T-helper 1 cell treated with Interleukin-12 subunit alpha and Interleukin-12 subunit beta and Interleukin-4 antibody, amounts not matched to agents 30 μg/mL and 1 μg/mL, for 36 hours (primary cell): ENCODE data around the gene RETREG2.
A peak's percentile ranks its signal among the peaks of the same experiment; 100 is the strongest.

Experiments
- H3K27ac Mint-ChIP-seq: one replicate; pipeline ENCODE4 v1.8.0; 2021; ENCODE audit warnings: mild to moderate bottlenecking, mixed read lengths
- H3K27me3 Mint-ChIP-seq: one replicate; pipeline ENCODE4 v1.8.0; 2021; ENCODE audit warnings: low read depth, mixed read lengths
- H3K36me3 Mint-ChIP-seq: one replicate; pipeline ENCODE4 v1.8.0; 2021; ENCODE audit warnings: low read depth, mixed read lengths
- H3K4me1 Mint-ChIP-seq: one replicate; pipeline ENCODE4 v1.8.0; 2021; ENCODE audit warnings: low read depth, mixed read lengths
- H3K4me3 Mint-ChIP-seq: one replicate; pipeline ENCODE4 v1.8.0; 2021; ENCODE audit warnings: mild to moderate bottlenecking, moderate library complexity, mixed read lengths
- H3K9me3 Mint-ChIP-seq: one replicate; pipeline ENCODE4 v1.8.0; 2021; ENCODE audit warnings: mixed read lengths

Gene RETREG2

DNA sequence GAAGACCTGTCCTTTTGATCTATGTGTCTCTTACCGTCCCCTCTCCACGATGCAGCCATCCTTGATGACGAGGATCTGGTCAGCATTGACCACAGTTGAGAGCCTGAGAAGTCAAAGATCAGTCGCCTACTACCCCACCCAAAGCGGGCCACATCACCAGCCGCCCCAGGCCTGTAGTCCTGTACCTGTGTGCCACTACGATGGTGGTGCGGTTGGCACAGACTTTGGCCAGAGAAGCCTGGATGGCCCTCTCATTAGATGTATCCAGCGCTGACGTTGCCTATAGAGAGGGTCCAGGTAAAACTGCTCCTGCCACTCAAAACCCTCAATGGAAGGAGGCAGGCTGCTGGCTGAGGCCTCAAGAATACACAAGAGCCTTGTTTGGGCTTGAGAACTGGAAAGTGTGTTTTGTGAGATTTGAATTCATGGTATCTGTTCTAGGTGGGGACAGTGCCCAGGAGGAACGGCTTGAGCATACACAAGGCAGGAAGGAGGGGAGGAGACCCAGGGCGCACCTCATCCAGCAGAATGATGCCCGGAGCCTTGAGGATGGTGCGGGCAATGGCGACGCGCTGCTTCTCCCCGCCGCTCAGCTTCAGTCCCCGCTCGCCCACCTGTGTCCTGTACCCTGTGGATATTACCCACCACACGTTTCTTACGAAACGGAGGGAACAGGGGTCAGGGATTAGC is 32.3 kb downstream of the RETREG2 start:
- peaks cover 31% of the 10 kb centered on the region for H3K36me3 Mint-ChIP-seq
- peak overlapping the region; percentile 88 for H3K27ac Mint-ChIP-seq
- no peaks in the 10 kb centered on the region for H3K27me3 Mint-ChIP-seq
- no peaks in the 10 kb centered on the region for H3K9me3 Mint-ChIP-seq
- no peak overlapping the region for H3K4me3 Mint-ChIP-seq
- H3K4me1 Mint-ChIP-seq: peaks cover 43% of the 10 kb centered on the region

DNA sequence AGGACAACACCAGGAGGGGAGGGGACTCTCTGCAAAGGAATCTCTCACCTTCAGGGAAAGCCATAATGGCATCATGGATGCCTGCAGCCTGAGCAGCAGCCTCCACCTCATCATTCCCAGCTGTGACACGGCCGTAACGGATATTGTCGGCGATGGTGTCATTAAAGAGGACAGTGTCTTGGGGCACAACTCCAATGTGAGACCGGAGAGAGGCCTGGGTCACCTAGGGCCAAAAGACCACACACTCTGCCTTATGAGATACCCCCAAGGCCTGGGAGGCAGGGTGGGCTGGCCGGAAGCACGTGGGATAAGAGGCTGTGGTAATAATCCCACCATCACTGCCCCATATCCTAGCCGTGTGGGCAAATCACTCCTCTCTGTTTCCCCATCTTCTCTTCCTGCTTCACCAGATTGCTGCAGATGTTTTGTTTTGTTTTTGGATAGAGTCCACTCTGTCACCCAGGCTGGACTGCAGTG is 32.8 kb downstream of the RETREG2 start:
- Mint-ChIP-seq H3K4me1 (peaks cover 43% of the 10 kb centered on the region), H3K27me3 (no peaks in the 10 kb centered on the region), H3K9me3 (no peaks in the 10 kb centered on the region), H3K27ac (peak overlapping the region; percentile 87), H3K4me3 (no peak overlapping the region), H3K36me3 (peaks cover 31% of the 10 kb centered on the region)

DNA sequence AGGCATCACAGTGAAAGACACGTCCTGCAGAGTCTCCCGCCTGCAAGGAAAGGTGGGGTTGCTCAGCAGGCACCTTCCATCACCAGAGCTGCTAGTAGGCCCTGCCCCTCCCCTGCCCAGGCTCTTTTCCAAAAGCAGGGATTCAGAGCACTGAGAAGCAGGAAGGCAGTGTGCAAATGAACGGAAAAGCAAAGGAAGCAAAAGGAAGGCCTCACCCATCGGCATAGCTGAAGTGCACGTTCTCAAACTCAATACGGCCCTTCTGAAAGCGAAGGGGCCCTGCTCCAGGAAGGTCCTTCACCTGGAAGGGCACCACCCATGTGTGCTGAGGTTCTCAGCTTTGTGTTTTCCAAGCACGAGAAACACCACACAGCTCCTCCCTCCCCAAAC is 34.9 kb downstream of the RETREG2 start:
- no peak overlapping the region for H3K27ac Mint-ChIP-seq
- H3K9me3 Mint-ChIP-seq: no peaks in the 10 kb centered on the region
- no peaks in the 10 kb centered on the region for H3K27me3 Mint-ChIP-seq
- H3K4me3 Mint-ChIP-seq: no peak overlapping the region
- peaks cover 31% of the 10 kb centered on the region for H3K36me3 Mint-ChIP-seq
- peaks cover 48% of the 10 kb centered on the region for H3K4me1 Mint-ChIP-seq

DNA sequence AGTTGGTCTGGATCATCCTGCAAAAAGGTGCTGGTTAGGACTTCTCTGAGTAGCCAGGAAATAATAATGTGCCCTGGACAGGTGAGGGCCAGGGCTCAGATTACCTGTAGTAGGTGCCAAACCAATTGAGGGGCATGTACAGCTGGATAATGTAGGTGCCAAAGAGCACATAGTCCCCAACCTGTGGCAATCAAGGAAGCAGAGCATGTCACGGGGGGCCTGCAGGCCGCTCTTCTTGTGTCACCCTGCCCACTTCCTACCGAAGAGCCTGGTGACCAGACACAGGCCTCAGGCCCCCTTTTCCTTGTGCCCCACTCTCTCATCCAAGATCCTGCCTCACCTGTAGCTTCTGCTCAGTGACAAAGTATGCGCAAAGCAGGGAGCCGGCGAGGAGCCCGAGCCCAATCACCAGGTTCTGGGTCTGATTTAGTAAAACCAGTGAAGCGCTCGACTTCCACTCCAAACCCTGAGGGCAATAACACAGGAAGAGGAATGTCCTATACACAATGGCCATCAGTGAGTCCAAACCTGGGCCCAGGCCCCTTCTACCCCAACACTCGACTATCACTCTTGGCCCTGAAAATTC is 35.5 kb downstream of the RETREG2 start:
- peaks cover 43% of the 10 kb centered on the region for H3K4me1 Mint-ChIP-seq
- H3K27me3 Mint-ChIP-seq: no peaks in the 10 kb centered on the region
- peaks cover 25% of the 10 kb centered on the region for H3K36me3 Mint-ChIP-seq
- H3K9me3 Mint-ChIP-seq: no peaks in the 10 kb centered on the region
- no peak overlapping the region for H3K27ac Mint-ChIP-seq
- H3K4me3 Mint-ChIP-seq: no peak overlapping the region

DNA sequence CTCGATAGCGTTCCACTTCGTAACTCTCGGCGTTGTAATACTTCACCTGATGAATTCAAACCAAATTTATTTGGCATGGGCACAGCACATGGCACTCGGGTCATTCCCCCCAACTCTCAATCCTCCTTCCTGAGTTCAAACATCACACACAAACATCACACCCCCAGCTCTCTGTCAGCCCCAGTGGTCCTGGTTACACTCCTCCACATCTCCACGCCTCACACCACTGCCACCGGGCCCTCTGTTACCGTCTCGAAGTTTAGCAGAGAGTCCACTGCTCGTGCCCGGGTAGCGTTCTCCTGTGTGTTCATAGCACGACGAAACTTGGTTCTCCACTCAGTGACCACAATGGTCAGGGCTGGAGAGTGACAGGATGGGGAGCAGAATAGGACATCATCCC is 36.1 kb downstream of the RETREG2 start:
- Mint-ChIP-seq H3K36me3 (peaks cover 23% of the 10 kb centered on the region), H3K27ac (no peak overlapping the region), H3K27me3 (no peaks in the 10 kb centered on the region), H3K9me3 (no peaks in the 10 kb centered on the region), H3K4me3 (no peak overlapping the region), H3K4me1 (peaks cover 37% of the 10 kb centered on the region)

DNA sequence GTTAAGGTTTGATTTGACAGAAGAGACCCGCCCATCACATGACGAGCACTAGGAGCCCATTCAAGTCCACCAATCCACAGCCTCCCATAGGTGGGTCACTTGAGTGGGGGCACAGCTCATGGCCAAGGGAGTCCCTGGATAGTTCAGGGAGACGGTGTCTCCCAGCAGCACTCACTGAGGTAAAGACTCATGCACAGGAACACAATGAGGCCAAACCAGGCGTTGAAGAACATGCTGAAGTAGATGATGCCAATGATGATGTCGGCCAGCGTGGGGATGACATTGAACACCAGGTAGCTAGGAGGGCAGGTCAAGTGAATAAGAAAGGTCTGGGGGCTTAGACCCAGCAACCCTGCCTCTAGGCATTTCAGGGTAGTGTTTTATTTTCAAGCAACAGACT is 36.7 kb downstream of the RETREG2 start:
- H3K36me3 Mint-ChIP-seq: peaks cover 22% of the 10 kb centered on the region
- H3K9me3 Mint-ChIP-seq: no peaks in the 10 kb centered on the region
- no peak overlapping the region for H3K27ac Mint-ChIP-seq
- peaks cover 34% of the 10 kb centered on the region for H3K4me1 Mint-ChIP-seq
- H3K4me3 Mint-ChIP-seq: no peak overlapping the region
- H3K27me3 Mint-ChIP-seq: no peaks in the 10 kb centered on the region

DNA sequence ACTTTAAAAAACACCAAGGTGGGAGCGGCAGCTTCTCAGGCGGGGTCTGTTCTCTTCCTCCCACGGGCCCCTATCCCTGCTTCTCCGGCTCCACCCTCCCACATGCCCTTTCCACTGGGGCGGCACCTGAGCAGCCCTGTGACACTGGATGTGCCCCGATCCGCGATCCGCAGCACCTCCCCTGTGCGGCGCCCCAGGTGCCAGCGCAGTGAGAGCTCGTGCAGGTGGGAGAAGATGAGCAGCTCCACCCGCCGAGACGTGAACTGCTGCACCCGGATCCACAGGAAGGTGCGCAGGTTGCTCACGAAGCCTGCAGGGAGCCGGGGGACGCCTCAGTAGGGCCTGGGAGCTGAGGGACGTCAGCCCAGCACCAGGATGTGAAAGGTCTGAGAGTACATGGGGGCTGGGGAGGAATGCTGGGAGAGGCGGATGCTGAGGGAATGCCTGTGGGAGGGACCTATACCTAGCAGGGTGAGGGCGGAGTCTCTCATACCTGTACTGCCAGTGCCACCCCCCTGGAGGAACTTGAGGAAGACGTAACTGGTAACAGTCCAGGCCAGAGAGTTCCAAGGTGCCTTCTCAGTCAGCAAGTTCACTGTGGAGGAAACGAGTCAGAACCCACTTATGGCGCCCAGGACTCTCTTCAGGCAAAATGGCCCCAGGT is 37.9 kb downstream of the RETREG2 start:
- Mint-ChIP-seq H3K27me3 (no peaks in the 10 kb centered on the region), H3K36me3 (peaks cover 22% of the 10 kb centered on the region), H3K4me3 (no peak overlapping the region), H3K9me3 (no peaks in the 10 kb centered on the region), H3K27ac (no peak overlapping the region), H3K4me1 (peaks cover 25% of the 10 kb centered on the region)

DNA sequence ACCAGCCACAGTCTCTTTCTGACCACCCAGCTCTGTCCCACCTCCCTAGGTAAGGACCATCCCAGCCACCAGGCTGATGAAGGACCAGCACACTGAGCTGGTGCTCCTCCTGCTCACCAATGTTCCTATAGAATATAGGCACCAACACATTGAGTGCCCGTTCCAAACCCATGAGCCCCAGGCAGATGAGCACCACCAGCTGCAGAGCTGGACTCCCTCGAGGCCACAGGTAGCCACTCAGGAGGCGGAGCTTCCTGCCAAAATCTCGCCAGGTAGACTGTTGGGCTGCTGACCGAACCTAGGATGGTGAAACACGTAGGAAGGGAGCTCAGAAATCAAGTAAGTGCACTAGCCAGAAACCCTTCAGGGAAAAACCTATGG is 38.5 kb downstream of the RETREG2 start:
- H3K9me3 Mint-ChIP-seq: no peaks in the 10 kb centered on the region
- peak overlapping the region; percentile 30 for H3K4me3 Mint-ChIP-seq
- H3K4me1 Mint-ChIP-seq: peaks cover 24% of the 10 kb centered on the region
- peak overlapping the region; percentile 76 for H3K27ac Mint-ChIP-seq
- peaks cover 24% of the 10 kb centered on the region for H3K36me3 Mint-ChIP-seq
- H3K27me3 Mint-ChIP-seq: no peaks in the 10 kb centered on the region

DNA sequence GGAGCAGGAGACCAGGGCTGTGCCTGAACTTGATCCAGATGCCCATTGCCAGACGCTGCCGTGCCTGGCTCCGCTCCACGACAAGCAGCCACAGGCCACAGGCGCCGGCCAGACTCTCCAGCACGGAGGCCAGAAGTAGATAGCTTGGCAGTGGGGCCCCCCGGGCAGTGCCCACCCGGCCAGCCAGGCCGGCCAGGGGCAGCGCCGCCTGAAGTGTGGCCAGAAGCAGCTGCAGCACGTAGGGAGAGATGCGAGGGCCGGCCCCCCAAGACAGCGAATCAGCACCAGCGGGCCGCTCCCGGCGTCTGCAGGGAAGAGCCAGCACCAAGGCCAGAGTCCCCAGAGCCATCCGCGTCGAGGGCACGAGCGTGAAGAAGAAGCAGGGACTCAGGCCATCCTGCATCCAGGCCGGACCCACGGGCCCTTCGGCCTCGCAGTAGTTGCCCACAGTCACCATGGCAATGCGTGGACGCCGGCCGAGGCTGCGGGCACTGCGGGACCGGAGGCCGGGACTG is 40.2 kb downstream of the RETREG2 start:
- no peaks in the 10 kb centered on the region for H3K9me3 Mint-ChIP-seq
- peaks cover 22% of the 10 kb centered on the region for H3K4me1 Mint-ChIP-seq
- no peaks in the 10 kb centered on the region for H3K27me3 Mint-ChIP-seq
- peak overlapping the region; percentile 85 for H3K27ac Mint-ChIP-seq
- H3K4me3 Mint-ChIP-seq: peak overlapping the region; percentile 81
- peaks cover 28% of the 10 kb centered on the region for H3K36me3 Mint-ChIP-seq

DNA sequence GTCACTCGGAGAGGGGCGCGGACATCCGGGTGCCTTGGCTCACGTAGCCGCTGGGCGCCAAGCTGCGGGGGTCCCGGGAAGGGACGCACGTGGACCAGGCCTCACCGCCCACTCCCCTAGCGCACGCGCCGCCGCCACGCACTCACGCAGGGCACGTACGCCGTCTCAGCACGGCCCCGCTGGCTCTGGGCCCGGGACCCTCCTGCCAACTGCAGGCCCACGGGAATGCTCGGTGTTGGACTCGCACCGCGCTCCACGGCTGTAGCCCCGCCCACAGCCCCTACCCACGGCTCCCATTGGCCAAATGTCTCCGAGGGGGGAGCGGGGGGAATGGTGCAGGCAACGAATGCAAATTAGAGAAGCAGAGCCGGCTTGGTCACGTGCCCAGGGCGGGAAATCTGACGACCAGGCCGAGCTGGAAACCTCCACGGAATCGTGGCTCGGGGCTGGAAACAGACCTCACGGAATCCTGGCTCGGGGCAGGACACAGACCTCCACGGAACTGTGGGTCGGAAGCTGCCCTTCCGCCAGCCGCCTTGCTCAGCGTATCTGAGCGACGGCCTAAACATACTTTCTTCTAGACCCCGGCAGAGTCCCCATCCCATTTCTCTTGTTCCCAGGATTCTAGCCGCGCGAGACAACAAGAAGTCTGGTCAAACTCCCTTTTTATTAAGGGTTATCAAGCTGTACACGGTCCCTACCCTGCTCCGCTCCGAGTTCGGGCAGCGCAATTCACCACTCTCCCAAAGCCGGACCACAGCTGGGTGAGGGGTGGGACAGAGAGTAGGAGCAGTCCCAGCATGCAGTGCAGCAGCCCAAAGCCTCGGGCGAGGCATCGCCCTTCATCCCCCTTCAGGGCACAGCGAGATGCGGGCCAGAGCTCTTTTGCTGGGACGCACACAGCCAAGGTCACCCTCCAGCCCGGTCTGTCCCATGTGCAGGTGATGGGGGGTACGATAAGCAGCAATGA is 40.9 kb downstream of the RETREG2 start, which contains the start of gene ABCB6:
ABCB6 (minus strand) TSS at position 227 of the 970 bp plus-strand sequence. CDS start 285 bp downstream, outside the sequence.
- H3K27ac Mint-ChIP-seq: peak within 1 kb of the TSS; percentile 85
- peaks cover 30% of the 10 kb centered on the region for H3K36me3 Mint-ChIP-seq
- H3K27me3 Mint-ChIP-seq: no peaks in the 10 kb centered on the region
- H3K4me1 Mint-ChIP-seq: peaks cover 22% of the 10 kb centered on the region
- H3K9me3 Mint-ChIP-seq: no peaks in the 10 kb centered on the region
- peak within 1 kb of the TSS; percentile 81 for H3K4me3 Mint-ChIP-seq

DNA sequence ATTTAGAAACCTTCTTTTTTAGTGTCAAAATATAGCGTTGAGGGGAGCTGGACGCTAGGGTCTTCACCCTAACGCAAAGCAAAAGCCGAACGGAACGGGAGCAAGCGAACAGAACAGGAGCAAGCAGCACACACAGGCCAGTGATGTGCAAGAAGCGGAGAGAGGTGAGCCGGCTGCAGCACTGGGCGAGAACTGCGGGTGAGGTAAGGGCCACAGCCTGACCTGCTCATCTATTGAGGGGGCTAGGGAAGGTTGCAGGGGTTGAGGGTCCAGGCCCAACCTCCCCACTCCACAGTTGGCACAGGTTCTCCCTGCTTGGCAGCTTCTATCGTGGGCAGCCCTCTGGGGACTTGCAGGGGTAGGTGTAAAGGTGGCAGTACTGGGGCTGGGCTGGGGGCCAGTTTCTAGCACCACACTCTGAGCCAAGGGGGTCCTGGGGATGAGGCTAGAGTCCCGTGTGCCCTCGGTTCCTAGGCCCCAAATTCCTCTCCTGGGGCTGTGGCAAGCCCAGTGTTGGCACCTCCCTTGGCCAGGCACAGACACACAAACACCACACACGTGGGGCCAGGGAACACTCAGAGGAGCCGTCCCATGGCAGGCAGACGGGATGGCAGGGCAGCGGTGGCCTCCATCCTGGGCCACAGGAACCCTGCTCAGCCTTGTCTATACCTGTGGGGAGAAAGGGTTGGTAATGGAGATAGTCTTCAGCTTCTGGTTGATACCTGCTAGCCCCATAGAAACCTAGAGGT is 41.9 kb downstream of the RETREG2 start:
- no peaks in the 10 kb centered on the region for H3K27me3 Mint-ChIP-seq
- H3K36me3 Mint-ChIP-seq: peaks cover 30% of the 10 kb centered on the region
- peaks cover 20% of the 10 kb centered on the region for H3K4me1 Mint-ChIP-seq
- H3K9me3 Mint-ChIP-seq: no peaks in the 10 kb centered on the region
- no peak overlapping the region for H3K27ac Mint-ChIP-seq
- no peak overlapping the region for H3K4me3 Mint-ChIP-seq

DNA sequence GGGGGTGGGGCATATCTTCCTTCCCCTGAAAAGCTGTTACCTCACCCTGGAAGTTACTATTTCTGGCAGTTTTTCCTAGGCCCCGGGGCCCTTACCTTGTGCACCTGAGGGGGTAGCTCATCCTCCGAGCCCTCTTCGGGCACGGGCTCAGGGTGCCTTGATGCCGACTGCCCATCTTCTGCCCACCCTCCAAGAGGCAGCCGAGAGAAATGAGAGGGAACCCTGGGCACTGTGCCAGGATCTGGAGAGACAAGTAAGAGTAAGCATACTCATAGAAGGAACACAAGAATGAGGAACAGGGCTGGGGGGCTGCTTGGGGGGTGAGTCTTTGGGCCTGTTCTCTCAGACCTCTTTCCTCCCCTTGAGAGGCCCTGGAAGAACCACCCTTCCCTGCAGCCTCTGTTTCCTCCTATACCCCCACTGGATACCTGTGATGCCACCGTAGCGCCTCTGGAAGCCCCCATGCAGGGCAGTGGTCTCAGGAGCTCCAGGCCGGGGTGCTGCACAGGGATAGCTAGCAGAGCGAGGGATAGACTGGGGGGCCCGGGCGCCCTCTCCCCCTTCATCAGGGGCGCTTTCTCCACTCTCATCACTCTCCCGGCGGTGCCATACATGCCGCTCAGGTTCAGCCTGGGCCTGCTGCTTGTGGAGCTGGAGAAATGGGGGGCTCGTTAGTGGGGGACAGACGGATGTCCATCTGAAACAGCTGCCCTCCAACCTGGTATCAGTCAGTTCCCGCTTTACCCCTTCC is 42.8 kb downstream of the RETREG2 start:
- Mint-ChIP-seq H3K4me3 (no peak overlapping the region), H3K4me1 (peaks cover 20% of the 10 kb centered on the region), H3K27me3 (no peaks in the 10 kb centered on the region), H3K36me3 (peaks cover 33% of the 10 kb centered on the region), H3K27ac (no peak overlapping the region), H3K9me3 (no peaks in the 10 kb centered on the region)

DNA sequence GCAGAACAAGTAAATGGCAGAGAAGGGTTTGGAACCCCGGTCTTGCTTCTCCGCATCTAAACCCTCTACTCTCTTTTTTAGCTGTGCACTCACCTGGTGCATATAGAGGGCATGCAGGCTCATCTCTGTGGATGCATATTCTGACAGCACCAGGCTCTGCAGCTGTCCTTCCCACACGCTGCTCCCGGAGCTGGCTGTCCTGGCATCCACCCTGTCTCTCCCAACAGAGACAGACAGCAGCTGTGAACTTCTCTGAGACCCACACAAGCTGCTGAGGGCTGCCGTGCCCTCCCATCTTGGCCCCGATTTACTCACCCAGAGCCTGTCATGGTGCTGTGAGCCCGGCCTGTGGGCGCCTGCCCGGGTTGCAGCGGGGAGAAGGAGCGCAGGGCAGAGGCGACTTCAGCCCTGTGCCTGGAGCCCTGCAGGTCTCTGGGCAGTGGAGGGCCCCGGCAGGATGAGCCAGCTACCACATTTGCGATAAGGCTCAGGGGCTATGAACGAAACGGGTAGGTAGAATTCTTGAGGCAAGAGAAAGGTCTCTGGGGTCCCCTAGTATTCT is 44.0 kb downstream of the RETREG2 start:
- Mint-ChIP-seq H3K4me1 (peaks cover 22% of the 10 kb centered on the region), H3K36me3 (peaks cover 40% of the 10 kb centered on the region), H3K4me3 (no peak overlapping the region), H3K9me3 (no peaks in the 10 kb centered on the region), H3K27ac (no peak overlapping the region), H3K27me3 (no peaks in the 10 kb centered on the region)
